ENCODE measurements around the gene TTYH3. TPM values are rescaled to one million over a fixed set of nuclear protein-coding genes. Genes with fewer than 3 reads are reported as not detected.

The TTYH3 gene
- polyA plus RNA-seq, 5 donors = 76.5 to 169 (median 109) TPM

DNA sequence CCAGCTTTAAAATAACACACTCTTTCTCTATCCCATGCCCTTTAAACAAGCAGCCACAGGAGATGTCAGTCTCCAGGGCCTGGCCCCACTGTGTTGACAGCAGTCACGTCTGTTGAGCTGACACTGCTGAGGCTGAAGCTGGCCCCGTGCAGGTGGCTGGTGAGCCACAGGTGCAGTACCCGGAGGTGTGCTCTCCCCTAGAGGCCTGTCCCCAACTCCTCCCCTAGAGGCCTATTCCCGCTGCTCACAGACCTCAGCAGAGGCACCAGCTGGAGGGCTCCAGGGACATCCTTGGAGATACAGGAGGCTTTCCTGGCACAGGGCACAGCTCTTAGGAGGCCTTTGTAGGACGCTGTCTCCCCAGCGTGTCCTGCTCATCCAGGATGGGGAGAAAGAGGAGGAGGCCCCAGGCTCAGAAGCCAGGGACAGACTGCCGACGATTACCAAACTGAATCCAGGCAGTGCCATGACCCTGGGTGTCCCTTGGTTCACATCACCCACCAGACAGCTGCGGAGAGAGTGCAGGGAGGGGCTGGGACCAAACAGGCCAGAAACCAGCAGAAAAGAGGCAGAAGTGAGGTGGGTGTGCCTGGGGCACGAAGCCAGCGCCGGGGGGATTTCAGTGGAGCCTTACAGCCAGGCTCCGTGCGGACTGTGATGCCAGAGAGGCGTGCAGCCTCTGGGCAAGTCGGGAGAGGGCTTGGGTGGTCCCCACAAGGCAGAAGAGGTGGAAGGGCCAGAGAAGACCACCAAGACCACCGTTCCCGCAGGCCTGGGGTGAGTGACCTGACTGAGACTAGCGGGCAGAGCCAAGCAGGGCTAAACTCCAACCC, 18.5 kb upstream of the TTYH3 start:
- no peak for DNase-seq

DNA sequence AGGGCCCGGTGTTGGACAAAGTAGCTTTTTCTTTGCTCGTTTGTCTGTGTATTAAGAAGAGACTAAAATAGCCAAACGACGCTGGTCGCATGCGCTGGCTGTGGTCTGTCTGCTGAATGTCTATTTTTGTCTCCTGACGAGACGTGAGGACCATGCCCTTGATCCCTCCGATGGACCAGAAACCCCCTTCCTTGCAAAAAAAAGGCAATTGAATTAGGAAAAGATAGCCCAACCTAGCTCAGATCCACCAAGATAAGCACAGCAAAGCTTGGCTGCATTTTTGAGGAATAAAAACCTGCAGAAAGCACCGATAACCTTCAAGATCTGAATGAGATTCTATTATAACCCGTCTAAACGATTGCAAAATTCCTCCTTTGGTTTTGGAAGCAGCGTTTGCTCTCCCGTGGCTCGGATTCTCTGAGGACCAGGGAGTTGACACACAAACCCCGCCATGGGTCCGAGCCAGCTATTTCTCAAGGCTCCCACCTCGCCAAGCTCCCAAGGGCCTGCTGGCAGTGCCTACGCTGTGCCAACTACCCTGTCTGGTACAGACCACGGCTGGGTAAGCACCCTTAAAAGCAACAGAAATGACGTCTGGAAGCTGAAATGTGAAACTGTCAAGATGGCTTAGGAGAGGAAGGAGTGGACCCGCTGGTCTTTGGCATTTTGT, 17.7 kb upstream of the TTYH3 start:
- DNase-seq = peak; percentile 61 to 66

DNA sequence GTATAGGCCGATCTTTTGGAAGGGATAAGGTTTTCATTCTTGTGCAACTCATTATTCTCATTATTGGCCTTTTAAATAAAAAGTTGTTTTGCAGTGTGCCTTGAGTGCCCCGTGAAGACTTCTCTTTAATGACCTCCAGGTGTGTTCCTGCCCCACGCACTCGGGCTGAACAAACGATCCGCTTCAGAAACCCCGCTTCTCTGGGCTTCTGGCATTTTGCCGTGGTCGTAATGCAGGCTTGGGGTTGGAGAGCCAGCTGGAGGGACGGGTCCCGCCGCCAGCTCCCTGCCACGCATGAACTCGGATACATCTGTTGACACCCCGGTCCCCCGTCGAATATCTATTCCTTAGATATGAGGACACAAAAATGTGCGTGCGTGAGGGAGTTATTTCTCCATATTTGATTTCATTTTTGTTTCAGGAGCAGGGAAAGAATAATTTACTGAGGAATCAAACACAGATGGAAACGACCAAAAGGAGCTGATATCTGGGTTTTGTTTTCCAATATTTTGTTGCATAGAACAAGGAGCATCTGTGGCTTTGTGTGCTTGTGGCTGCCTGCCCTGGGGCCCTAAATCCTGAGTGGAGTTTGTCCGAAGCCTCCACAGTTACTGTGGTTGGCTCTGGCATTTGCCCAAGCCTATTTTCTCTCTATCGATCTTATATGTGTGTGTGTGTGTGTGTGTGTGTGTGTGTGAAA, 17.0 kb upstream of the TTYH3 start:
- DNase-seq = no peak

DNA sequence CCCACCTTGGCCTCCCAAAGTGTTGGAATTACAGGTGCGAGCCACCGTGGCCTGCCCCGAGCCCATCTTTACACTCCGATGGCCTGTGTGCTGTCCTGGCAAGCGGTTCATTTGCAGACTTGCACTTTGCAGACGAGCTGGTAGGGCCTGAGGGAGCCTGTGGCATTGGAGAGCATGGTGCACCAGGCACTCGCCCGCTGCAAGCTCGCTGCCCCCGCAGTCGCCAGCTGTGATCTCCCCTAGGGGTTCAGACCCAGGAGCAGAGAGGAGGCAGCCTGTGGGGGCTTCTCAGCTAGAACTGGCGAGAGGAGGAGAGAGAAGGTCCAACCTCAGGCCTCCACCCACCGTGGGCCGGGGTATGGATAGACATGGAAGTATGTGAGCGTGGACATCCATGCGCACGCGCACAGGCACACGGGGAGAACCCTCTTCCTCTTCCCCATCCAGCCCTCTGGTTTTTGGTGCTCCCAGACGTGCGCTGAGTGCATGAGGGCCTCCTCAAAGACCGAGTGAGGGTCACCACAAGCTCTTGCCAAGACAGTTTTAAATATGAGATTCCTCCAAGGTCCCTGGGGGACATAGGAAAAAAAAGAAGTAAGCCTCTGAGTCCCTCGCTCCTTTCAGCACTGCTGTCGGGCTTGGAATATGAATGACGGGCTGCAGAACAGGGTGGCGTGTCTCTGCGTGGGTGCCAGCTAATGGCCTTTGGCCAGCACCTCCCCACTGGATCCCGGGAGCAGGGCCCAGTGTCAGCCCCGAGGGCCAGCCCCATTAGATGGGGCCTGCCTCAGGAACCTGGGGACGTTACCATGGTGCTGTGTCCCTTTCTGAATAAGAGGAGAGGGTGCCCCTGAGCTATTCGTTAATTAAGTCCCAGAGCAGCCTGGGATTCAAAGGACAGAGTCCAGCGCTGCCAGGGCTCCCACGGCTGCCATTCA, 15.1 kb upstream of the TTYH3 start:
- DNase-seq = no peak

DNA sequence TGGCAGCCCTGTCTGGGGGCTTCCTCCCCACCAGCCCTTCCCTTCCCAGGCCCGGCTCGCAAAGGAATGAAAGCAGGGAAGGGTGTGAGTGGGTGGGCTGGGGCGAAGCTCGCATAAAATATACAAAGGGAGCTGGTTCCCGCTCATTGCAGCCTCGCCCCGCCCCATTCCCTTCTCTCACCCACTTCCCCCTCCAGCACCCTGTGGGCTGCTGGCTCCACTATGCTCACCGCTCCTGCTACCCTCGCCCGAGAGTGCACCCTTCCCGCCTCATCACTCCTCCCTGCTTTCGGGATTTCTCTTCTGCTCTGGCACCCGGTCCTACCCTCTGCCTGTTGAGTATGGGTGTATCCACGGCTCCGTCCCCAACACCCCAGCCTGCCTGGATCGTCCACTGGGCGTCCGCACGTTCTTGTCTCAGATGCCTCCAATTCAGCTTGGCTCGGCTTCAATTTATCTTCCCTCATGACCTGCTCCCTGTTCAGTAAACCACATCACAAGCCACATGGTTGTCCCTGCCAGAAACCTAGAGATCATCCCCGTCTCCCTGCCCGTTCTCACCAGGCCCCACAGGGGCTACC, 14.4 kb upstream of the TTYH3 start:
- DNase-seq = no peak

DNA sequence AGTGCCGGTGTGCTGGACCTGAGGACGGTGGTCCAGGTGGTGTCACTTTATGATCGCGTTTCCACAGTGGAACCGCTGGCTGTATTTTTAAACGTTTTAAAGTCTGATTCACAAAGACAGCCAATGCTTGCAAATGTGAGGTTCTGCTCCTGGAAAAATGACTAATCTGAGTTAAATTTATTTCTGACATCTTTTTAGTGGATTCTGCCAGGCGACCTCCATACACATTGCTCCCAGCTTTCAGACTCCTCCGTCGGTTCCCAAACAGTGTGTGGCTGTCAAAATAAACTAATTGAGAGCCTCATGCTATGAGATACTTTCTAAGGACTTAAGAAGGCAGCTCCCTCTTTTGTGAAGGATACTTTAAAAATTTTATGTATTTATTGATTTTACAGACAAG, 12.7 kb upstream of the TTYH3 start:
- no peak for DNase-seq

DNA sequence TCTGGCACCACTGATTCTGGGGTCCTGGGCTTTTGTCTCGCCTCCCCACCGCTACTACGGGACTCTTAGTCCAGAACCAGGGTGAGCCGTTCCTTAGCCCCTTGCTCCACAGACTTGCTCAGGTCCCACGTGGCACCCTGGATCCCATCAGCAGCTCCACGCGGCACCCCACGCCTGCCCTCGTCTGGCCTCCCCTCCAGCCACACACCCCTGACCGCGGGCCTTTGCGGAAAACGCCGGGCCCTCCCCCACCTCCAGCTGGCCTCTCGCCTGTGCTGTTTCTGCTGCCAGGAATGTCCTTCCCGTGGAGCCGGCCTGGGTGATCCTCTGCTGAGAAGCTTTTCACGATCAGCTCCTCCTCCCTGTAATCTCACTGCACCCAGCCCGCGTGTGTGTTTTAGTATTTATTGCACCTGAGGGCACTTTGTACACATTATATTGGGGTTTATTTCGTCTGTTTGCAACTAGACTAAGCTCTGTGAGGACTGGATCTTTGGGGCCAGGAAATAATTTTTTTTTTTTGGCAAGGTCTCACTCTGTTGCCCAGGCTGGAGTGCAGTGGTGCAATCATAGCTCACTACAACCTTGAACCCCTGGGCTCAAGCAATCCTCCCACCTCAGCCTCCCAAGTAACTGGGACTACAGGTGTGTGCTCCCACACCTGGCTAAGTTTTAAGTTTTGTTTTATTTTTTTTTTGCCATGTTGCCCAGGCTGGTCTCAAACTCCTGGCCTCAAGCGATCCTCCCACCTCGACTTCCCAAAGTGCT, 10.5 kb upstream of the TTYH3 start:
- DNase-seq = peak; percentile 81 to 84

DNA sequence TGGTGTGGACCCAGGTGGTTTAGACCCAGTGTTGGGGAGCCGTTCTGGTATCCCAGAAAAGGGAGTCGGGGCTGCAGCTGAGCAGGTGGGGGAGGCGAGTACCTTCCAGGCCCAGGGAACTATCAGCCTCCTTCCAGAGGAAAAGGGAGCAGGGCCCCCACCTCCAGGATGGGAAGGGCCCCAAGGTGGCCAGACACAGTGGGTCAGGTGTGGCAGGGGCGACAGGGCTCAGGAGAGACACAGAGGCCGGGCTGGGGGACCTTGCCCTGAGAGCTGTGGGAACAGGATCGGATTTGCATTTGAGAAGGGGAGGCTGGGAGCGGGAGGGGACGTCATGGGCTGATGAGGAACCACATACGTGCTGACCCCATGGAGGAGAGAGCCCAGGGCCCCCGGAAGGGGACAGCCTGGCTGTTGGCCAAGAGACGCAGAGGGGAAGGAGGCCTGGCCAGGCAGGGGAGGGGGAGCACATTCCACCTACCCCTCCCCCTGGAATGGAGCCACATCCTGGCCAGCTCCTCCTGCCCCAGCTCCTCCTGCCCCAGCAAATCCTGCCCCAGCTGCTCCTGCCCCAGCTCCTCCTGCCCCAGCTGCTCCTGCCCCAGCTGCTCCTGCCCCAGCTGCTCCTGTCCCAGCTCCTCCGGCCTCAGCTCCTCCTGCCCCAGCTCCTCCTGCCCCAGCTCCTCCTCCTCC, 9.7 kb upstream of the TTYH3 start:
- peak; percentile 95 to 96 for DNase-seq

DNA sequence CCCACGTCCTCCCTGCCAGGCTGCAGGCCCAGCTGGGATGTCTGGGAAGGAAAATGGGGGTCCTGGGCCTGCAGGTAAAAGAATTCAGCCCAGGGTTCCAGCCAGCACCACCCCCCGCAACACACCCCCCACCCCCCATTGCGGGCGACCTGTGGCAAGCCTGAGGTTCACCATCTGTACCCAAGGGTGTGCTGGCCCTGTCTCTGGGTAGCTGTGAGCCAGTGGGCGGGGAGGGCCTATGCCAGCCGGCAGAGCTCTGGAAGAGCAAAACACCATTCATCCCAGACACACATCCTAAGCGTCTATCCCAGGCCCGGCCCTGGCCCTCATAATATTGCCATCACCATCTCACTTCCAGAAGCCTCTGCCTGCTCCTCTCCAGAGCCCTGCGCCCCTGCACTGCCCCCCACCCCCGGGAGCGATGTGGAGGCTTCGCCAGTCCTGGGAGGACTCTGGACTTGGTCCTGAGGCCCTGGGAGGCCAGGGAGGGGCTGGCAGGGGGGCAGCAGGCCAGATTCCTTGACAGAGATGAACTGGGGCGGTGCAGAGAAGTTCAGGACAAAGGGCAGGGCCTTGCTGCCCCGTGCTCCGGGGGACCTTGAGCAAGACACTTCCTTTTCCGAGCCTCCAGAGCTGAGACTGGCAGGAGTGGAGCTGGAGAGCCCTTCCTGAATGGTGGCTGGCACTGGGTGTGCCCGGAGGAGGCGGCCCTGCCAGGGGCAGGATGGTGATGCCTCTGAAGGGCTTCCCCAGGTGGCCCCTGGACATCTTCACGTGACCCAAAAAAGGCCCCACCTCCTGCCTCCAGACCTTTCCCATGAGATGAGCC, 8.7 kb upstream of the TTYH3 start:
- no peak for DNase-seq

DNA sequence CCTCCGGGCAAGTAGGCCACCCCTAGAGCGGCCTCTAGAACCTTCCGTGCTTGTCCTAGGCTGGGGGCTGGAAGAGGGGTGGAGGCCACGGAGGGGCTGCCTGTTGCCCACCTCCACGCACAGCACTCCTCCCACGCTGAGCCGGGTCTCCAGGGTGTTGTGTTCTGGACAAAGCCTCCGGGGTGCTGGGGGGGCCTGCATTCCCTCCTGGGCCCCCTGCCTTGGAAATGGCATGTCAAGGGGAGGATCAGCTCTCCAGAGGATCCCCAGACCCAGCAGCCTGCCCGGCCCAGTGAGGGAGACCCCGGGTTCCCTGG, 8.1 kb upstream of the TTYH3 start:
- DNase-seq = no peak

DNA sequence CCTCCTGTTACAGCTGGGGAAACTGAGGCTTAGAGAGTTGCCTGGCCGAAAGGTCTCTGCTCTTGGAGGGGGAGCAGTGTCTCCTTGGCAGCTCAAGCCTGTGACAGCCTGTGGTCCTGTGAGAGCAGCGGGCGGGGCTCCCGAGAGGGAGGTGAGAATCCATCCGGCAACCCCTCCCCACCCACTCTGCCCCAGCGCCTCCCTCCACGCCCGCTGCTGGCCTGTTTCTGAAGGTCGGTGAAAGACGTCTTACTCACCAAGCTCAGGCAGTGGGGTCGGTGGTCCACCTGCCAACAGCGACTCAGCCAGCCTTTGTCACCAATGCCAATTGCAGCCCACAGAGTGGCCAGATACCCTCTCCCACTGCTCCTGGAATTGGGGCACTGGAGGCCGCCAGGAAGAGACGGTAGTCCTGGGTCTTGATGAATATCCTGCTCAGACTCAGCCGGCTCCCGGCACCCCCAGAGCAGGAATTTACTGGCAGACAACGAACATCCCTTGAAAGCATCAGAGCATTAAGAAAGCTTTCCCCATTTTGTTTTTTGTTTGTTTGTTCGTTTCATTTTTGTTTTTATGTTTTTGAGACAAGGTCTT, 7.4 kb upstream of the TTYH3 start:
- DNase-seq = no peak

DNA sequence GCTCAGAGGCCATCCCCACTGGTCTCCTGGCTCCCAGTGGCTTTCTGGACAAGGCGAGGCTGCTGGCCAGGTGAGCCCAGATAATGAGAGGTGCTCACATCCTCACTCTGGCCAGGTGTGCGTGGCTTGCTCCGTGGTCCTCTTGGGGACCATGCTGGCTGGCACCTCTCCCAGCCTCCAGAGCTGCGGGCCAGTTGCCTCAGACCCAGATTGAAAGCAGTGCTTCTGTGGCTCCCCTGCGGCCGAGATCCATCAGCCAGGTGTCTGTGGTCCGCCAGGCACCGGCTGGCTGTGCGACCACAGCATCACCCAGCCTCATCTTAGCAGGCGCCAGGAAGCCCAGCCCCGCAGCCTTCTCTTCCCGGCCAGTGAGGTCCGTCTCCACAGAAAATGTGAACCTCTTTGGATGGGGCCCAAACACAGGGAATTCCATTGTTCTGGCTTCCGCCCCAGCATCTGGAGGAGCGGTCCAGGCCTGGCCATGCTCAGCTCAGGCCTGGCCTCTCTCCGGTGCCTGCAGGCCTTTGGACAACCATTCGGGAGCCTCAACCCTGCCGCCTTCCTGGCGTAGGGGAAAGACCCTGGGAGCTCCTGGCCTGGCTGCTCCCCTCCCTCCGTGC, 5.2 kb upstream of the TTYH3 start:
- no peak for DNase-seq

DNA sequence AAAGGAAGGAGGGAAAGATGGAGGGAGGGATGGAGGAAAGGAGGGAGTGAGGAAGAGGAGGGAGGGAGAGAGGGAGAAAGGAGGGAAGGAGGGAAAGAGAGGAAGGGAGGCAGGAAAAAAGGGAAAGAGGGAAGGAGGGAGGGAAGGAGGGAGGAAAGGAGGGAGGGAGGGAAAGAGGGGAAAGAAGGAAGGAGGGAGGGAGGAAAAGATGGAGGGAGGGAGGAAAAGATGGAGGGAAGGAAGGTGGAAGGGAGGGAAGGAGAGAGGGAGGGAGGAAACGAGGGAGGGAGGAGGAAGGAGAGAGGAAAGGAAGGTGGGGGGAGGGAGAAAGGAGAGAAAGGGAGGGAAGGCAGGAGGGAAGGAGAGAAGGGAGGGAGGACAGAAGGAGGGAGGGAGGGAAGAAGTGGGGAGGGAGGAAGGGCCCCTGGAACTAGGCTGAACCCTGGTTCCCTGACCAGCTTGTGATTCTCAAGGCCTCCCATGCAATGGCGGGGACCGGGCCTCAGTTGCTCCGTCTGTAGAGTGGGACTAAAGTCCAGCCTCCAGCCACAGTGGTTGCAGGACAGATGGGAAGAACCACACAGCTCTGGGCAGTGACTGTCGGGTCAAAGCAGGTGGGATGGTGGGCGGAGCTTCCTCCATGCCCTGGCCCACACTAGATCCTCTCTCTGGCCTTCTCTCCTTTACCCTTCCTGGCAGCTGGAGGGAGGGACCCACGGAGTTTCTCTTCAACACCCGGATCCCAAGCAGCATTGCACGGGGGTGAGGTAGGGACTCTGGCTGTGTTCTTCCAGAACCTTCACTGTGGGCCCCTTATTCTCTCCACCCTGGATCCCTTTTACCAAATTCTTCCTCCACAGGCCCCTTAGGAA, 4.3 kb upstream of the TTYH3 start:
- no peak for DNase-seq

DNA sequence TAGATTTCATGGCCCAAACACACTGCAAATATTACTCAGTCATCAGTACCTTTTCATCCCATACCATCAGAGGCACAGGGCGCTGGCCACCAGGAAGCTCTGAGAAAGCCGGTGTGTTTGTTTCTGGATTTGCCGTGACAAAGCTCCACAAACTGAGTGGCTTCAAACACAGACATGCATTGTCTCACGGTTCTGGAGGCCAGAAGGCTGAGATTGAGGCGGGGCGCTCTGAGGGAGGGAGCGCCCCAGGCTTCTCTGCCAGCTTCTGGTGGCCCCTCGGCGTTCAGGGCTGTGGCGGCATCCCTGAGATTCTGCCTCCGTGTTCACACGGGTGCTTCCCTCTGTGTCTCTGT, 3.7 kb upstream of the TTYH3 start:
- DNase-seq = no peak

DNA sequence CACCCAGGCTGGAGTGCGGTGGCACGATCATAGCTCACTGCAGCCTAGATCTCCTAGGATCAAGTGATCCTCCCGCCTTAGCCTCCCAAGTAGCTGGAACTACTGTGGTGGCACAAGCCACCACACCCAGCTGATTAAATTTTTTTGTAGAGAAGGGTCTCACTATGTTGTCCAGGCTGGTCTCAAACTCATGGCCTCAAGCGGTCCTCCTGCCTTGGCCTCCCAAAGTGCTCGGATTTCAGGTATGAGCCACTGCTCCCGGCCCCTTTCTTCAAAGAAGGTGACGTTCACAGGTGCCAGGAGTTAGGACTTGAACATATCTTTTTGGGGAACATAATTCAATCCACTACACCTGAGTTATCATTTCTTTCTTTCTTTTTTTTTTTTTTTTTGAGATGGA, 2.9 kb upstream of the TTYH3 start:
- no peak for DNase-seq

DNA sequence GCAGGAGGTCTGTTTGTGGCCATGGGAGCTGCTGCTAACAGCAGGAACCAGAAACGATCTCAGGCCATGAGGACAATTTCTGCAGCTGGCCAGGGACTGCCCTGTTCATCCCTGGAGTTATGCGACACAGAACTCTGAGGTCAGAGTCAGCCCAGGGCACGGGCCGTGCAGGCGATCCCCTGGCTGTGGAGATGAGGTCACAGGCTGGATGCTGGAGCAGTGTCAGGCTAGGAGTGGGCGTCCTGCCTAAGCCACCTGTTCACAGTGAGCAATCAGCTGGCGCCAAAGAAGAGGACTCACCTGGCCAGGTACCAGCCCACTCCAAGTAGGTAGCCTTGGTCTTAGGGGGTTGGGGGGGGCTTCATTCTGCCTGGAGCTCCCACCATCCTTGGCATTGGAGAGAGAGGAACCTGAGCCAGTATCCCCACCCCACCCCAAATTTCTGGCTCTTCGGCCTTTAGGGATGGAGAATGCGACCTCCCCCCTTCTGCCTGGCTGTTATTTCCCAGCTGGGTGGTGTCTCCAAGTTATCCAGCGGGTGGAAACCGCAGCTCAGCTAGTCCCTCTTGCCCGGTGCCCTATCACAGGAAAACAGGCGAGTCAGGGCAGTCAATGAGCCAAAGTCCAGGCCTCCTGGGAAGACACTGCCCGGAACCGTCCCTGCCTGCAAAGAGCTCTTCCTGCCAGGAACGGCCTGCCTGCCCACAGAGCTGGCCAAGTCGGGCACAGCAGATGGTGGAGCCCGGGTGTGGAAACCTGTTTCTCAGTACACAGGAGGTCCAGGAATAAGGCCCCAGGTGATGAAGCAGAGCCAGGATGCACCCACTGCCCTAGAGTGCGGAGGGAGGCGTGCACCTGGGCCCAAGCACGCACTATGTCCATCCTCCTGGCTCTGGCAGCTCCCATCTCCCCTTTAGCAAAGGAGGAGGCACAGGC, 1.8 kb upstream of the TTYH3 start:
- DNase-seq = no peak
